HG03103 (cell line): ENCODE data around the gene ADAM23.

Experiments used
- ATAC-seq: cut with Tn5 transposase; IDR thresholded peaks from one replicate; pipeline ENCODE4 v1.9.1; 2021; ENCODE audit warnings: low read depth; ENCODE audit not compliant: unreplicated experiment

ADAM23 gene

DNA sequence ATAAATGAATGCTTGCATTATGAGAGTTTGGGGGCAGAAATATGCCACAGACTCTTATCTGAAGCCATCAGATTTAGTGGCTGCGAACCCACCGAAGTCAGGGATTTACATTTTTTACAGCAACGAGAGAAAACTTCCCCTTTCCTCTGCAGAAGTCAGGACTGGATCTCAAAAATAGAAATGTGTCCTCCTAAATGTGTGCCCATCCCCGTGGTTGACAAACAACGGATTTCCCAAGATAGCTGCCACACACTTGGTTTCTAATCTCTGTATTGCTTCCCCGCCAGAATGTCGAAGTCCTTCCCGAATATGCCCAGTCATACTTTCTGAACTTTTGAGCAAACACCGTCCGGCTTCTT is 879 bp upstream of the ADAM23 start:
- ATAC-seq, result no peak

DNA sequence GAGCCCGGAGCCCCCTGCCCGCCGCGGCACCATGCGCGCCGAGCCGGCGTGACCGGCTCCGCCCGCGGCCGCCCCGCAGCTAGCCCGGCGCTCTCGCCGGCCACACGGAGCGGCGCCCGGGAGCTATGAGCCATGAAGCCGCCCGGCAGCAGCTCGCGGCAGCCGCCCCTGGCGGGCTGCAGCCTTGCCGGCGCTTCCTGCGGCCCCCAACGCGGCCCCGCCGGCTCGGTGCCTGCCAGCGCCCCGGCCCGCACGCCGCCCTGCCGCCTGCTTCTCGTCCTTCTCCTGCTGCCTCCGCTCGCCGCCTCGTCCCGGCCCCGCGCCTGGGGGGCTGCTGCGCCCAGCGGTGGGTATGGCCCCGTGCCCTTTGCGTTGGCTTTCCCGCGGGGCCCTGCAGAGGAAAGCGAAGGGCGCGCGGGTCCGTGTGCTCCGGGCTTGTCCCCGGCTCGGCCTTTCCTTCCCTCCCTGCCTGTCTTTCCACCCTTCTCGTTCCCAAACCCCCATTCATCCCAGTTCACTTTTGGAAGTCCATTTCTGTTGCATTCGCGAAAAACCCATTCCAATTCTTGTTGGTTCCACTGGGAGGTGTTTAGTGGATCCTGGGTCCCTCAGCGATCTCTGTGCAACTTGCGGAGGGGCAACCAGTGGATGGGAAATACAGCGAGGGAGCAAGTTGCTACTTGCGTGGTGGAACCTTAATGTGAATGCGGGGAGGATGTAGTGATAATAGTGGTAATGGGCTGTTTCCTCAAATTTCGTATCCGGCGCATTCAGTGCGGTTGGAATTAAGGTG is 599 bp downstream of the ADAM23 start:
- ATAC-seq, result no peak

- ATAC-seq, result no peak
Observed at GRCh38 chr2:206445948-206446347, 2.6 kb downstream of the ADAM23 start.

DNA sequence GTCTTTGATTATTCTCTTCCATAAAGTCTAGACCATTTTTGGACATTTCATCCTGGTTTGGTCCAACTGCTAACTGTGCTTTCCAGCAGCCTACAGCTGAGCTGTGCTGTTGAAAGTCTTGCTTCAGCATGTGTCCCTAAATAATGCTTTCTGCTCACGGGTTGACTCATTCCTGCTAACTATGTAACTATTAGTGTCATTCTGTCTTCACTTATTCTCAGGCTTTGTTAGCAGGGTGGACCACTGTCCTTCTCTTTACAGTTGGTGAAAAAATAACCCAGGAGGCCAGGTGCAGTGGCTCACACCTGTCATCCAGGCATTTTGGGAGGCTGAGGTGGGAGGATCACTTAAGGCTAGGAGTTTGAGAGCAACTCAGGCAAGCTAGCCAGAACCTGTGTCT is 8.9 kb downstream of the ADAM23 start:
- ATAC-seq, result no peak

DNA sequence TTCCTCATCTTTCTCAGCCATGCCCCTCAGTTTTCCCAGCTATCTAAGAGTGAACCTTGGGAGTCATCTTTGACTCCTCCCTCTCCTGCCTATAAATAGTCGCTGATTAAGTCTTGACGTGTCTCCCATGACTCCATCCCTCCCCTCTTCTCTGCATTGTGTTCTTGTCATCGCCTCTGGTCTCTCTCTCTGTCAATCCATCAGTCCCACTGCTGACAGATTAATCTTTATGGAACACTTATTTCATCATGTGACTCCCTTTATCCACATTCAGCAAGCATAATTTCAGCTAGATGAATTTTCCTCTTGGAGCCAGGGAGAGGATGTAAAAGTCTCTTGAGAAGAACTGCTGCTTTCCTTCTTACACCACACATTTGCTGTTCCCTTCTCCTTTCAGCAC is 9.4 kb downstream of the ADAM23 start:
- ATAC-seq, result no peak

DNA sequence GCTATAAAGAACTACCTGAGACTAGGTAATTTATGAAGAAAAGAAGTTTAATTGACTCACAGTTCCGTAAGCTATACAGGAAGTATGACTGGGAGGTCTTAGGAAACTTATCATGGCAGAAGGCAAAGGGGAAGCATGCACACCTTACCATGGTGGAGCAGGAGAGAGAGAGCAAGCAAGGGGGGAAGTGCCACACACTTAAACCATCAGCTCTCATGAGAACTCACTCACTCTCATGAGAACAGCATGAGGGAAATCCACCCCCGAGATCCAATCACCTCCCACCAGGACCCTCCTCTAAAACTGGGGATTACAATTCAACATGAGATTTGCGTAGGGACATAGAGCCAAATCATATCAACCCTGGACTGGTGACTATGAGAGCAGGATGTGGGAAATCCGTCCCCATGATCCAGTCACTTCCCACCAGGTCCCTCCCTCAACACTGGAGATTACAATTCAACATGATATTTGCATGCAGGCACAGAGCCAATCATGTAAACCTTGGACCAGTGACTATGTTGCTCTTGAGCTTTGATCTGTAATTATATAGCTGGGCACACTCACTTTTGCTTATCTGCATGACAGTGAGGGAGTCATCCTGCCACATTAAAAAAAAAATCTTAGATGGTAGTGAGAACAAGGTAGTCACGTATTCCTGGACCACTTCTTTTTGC is 12.9 kb downstream of the ADAM23 start:
- no peak for ATAC-seq

DNA sequence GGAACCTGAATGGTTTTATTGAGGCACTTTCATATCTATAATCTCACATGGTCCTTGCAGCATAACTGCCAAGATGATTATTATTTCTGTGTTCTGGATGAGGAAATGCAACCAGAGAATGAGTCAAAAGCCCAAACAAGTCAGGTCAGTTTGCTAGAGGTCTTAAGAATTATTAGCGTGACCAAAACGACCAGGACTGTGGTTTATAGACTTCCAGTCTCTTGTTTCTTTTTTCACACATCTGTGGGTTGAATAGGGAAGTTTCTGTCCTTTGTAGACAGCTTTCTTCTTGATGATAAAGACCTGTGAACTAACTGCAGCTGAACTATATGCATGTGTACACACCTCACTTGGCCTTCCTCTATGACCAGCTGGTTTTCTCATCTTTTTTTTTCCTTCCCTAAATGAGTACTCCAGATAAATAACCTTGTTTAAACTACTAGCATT is 13.9 kb downstream of the ADAM23 start:
- peak; percentile 89 for ATAC-seq

DNA sequence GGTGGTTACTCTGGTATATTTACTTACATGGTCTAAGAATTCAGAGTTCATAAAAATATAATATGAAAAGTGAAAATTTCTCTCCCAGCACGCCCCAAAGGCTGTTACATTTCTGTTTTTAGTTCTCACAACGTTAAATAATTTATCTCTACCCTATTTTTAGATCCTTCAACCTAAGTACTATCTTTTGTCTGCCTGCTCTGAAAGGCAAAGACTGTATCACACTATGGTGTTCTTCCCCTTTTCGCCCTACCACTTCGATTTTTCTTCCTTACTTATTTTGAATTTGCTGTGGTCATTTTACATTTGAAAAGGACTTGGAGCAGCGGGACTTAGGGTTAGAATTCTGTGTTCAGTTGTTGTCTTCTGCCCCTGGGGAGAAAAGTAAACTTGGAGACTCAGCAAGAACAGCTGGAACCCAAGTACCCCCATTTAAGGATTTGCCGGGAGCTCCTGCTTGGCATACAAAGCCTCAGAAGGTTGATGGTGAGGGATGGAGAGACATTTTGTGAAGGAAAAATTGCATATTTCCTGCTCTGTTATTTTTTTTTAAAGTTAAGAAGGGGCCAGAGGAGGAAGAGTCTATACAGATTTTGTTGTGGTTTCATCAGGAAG is 19.0 kb downstream of the ADAM23 start:
- ATAC-seq, result no peak

- ATAC-seq, result no peak
Observed at GRCh38 chr2:206463685-206464084, 20.4 kb downstream of the ADAM23 start.

DNA sequence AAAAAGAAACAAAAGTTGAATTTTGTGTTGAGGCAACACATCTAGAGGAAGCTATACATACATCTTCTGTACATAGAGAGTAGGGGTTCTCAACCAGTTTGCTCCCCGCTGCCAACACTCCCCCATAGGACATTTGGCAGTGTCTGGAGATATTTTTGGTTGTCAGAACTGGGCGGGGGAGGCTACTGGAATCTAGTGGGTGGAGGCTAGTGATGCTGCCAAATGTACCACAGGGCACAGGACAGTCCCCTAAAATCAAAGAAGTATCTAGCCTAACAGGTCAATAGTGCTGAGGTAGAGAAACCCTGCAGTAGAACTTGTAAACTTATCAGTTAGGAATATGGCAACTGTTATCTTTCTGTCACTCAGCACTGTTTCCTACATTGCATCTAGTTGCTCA is 21.3 kb downstream of the ADAM23 start:
- ATAC-seq, result no peak

GRCh38 chr2:206471524-206472062 is 28.3 kb downstream of the ADAM23 start:
- ATAC-seq, result no peak

- ATAC-seq, result no peak
Observed at GRCh38 chr2:206472094-206472493, 28.8 kb downstream of the ADAM23 start.

- ATAC-seq, result no peak
Observed at GRCh38 chr2:206474099-206474498, 30.8 kb downstream of the ADAM23 start.

DNA sequence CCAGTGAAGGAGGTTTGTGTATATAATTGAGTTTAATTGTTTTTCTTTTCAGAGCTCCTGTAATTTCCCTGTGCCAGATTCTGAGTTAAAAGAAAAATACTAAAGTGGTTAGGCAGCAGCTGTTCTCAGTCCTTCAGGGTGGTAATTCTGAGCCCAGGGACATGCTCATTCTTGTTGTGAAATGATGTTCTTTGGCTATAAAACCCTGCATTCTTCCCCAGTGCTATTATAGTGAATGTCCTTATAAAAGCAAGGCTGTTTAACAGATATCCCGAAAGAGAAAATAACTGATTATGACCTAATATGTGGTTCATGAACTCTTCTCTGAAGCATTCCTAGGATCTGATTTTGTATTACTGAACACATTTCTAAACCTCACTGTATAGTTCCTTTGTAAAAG is 34.0 kb downstream of the ADAM23 start:
- ATAC-seq, result no peak

- ATAC-seq, result no peak
Observed at GRCh38 chr2:206478340-206478739, 35.0 kb downstream of the ADAM23 start.

GRCh38 chr2:206480161-206480560 is 36.8 kb downstream of the ADAM23 start:
- no peak for ATAC-seq

GRCh38 chr2:206480620-206481019 is 37.3 kb downstream of the ADAM23 start:
- ATAC-seq, result no peak

DNA sequence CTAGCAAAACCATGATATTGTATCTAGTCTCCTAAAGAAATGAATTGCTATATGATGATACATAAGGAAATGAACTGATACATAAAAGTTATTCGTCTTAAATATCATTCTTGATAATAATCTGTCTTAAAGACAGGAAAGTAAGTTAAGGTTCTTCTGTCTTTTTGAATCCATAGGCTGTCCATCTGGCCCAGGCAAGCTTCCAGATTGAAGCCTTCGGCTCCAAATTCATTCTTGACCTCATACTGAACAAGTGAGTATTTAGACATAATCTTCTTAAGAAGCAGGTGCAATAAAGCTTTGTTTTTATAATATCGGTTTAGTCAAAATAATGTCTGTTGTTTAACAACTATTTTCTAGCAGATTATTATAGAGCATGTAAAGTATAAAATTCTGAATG is 37.7 kb downstream of the ADAM23 start:
- ATAC-seq, result no peak

DNA sequence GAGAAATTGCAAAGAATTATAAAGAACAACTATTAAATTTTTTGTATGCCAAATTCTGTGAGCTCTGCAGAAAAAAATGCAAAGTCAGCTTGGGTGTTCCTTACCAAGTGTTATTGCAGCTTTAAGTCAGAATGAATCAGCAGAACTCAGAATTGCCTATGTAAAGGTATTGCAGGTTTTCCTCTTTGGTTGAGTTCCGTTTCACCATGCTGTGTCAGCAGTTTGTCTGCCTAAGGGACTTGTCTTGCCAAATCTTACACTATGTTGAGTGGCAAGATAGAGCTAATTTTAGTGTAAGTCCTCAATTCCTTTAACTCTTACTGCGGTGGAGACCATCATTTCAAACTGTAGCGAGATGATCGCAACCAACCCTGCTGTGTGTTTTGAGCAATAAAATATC is 38.8 kb downstream of the ADAM23 start:
- no peak for ATAC-seq

- no peak for ATAC-seq
Observed at GRCh38 chr2:206482633-206483032, 39.3 kb downstream of the ADAM23 start.

DNA sequence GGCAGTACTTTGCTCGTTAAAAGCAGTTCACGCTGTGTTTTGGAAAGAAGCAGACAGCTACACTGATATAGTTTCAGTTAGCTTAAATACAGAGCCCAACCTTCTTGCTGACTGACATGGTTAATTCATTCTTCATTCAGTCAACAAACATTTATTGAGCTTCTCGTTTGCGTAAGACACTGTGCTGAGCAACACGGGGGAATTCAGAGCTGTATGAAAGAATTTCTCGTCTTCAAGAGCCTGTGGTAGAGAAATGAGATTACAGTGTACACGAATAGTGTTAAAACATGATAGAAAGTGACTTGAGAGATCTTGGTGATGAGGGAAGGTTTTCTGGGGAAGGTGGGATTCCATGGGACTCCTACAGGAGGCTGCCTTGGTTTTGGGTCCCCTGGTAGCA is 44.7 kb downstream of the ADAM23 start:
- no peak for ATAC-seq

DNA sequence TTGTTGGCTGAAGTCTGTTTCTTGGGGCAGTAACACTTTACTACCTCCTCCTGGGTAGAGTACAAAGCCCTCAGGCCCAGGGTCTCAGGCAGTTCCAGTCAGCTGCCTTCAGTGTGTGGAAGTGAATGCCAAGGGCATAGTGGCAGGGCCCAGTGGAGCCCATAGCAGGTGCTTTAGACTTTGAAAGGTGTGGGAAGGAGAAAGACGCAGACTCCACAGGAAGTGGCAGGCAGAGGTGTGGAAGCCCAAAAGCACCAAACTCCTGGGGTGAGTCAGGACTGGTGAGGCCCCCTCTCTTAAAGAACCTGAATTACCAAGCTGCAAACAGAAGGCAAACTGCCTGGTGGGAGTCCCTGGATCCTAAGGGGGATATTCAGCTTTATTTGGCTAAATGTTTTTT is 45.3 kb downstream of the ADAM23 start:
- ATAC-seq, result no peak
